BJ (cell line): ENCODE data around the gene VSNL1. TPM values are rescaled to one million over a fixed set of nuclear protein-coding genes. Genes with fewer than 3 reads are reported as not detected.

ENCODE experiments used
- CTCF ChIA-PET: fragments of 350-600 bp; formaldehyde crosslinking; extraction: SDS; loops from one replicate; lab custom pipeline; 2021; ENCODE audit warnings: antibody characterized with exemption, inconsistent platforms; lab: Yijun Ruan, JAX
- POLR2A ChIA-PET: fragments of 300-600 bp; sonication (Branson Sonifier 250); formaldehyde crosslinking; extraction: SDS; loops from one replicate; lab custom pipeline; 2021; ENCODE audit warnings: antibody characterized with exemption; lab: Charles Lee
- DNase-seq: peaks from one replicate; pipeline ENCODE4 v3.0.0-alpha.2; 2011; ENCODE audit warnings: low read depth
- H3K27me3 ChIP-seq: 2 replicates; pipeline ENCODE4 v1.6.0; 2011; ENCODE audit warnings: low read length; ENCODE audit not compliant: control insufficient read depth, insufficient read depth
- H3K36me3 ChIP-seq: 2 replicates; pipeline ENCODE4 v1.5.1; 2011; ENCODE audit warnings: low read length; ENCODE audit not compliant: control insufficient read depth, insufficient read depth
- H3K4me3 ChIP-seq: 2 replicates; pipeline ENCODE4 v1.5.1; 2011; ENCODE audit warnings: low read depth, mild to moderate bottlenecking, control low read depth, low read length
- CTCF ChIP-seq: IDR thresholded peaks from 2 replicates; pipeline ENCODE4 v1.5.1; 2011; ENCODE audit warnings: low read depth, mild to moderate bottlenecking, control low read depth, inconsistent platforms, low read length, moderate library complexity; ENCODE audit not compliant: insufficient read depth
- polyA plus RNA-seq: library from polyadenylated mRNA; depleted of rRNA; stranded (reverse); fragments of >200 nt; gene quantifications from 2 replicates; pipeline ENCODE4 v1.2.3, GENCODE V29; 2011; rRNA removed

The VSNL1 gene
- polyA plus RNA-seq, 1 experiment = not detected

GRCh38 chr2:17690776-17691175 lies 150.3 kb downstream of the VSNL1 start:
- no peak for DNase-seq
- ChIA-PET CTCF (no interaction called here), POLR2A (no interaction called here)
- Histone ChIP-seq H3K4me3 (no peak overlapping the region), H3K36me3 (peaks cover 1% of the 10 kb centered on the region), H3K27me3 (no peaks in the 10 kb centered on the region)
- TF ChIP-seq CTCF = no peak

Other genes with a start within 250 kb of the VSNL1 start
- not detected in 2 replicates for gene RAD51AP2, start 22.3 kb upstream of the VSNL1 start, polyA plus RNA-seq
- 5.2 and 9.1 TPM in 2 replicates for gene SMC6, start 213.1 kb downstream of the VSNL1 start, polyA plus RNA-seq
- gene GEN1, start 213.4 kb downstream of the VSNL1 start, polyA plus RNA-seq = 7.6 and 13.4 TPM in 2 replicates